Left forelimb (tissue), 1 donor: ENCODE data around the gene DMAC1.

ENCODE experiments used
- DNase-seq: peaks from one replicate; pipeline ENCODE4 v3.0.0-alpha.2; 2018; ENCODE audit warnings: low spot score

DMAC1 gene, protein sequence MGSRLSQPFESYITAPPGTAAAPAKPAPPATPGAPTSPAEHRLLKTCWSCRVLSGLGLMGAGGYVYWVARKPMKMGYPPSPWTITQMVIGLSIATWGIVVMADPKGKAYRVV

DNA sequence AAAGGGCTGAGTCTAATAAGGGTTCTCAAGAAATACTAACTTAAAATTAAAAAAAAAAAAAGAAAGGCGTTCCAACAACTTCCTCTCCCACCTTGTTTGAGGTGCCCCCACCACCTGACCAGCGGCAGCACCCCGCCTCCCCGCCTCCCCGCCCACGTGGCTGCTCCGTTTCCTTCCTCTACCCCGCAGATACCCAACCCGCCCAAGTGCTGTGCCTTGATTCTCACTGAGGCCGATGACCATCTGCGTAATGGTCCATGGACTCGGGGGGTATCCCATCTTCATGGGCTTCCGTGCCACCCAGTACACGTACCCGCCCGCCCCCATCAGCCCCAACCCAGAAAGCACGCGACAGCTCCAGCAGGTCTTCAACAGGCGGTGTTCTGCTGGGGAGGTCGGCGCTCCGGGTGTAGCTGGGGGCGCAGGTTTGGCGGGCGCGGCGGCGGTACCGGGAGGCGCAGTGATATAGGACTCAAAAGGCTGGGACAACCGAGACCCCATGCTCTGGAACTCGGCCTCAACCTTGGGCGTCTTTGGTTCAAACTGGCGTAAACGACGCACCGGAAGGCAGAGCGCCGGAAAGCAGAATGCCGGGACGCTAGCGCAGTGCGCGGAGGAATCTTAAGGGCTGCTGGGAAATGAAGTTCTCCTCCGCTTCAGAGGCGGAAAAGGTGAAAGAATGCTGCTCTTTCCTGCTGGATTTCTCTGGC lies at the start of gene DMAC1:
DMAC1 (minus strand) TSS at position 545 of the 710 bp plus-strand sequence; CDS start at position 501, 44 bp downstream.
- DNase-seq: peak; percentile 87

DNA sequence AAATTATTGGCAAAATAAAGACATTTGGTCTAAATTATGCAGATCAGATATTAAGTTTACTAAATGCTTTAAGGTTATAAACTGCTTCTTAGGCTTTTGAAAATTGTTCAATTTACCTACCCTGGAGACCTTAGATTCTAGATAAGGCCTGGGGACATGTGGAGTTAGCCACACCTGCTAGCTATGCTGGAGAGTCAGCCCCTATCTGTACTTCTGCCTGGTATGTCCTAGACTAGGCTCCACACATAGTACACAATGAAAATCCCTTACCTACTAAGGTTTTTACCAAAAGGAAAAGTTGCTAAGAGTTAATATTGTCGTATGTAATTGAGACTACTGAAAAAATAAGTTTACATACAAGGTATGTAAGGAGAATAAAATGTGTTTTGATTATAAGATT lies 49.8 kb upstream of the DMAC1 start:
- DNase-seq: no peak

DNA sequence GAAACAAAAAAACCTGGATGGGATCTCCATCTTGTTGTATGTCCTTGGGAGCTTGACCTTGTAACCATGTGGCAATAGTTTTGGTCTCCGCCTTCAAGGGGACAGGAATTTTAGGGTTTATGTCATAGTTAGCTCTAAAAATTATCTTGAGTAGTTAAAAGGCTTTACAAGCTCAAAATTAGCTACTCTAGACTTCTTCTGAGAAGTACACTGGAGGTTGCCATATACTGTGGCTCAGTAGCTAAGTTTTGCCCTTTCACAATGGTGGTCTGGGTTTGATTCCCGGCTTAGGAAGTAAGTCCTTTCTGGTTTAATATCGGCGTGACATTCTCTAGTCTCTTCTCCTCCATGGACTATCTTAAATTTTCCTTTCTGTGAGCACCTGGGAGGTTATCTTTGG lies 48.9 kb upstream of the DMAC1 start:
- DNase-seq: no peak

DNA sequence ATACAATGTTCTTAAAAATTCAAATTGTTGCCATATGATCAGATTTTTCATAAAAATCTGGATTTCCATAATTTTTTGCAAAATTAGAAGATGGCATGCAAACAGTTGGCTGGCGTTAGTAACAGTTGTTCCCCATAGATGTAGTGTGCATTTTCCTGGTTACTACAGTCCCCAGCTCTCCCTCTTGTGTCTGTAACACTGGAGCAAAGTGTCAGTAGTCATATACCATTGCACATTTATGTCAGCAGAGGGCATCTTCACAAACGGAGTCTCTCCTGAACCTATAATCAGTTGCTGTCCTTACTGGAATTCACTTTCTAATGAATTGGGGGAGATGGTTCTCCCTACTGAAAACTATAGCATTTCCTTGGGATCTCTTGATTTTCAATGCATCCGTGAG lies 44.7 kb upstream of the DMAC1 start:
- no peak for DNase-seq

DNA sequence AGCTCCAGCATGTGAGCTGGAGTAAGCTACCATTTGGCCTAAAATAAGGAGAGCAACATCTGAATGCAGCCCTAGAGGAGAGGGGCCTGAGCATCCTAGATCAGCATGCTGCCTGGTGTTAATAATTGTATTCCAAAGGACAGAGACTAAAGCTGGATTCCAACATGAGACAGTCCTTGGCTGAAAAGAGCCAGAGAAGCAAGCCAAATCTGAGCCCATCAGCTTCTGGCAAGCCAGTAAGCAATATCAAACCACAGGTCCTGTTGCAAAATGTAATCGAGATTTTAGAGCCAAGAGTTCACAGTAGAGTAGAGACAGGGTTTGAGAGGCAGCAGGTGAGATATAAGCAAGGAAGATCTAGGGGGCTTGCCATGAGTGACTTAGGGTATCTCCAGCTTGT lies 42.3 kb upstream of the DMAC1 start:
- DNase-seq: no peak

DNA sequence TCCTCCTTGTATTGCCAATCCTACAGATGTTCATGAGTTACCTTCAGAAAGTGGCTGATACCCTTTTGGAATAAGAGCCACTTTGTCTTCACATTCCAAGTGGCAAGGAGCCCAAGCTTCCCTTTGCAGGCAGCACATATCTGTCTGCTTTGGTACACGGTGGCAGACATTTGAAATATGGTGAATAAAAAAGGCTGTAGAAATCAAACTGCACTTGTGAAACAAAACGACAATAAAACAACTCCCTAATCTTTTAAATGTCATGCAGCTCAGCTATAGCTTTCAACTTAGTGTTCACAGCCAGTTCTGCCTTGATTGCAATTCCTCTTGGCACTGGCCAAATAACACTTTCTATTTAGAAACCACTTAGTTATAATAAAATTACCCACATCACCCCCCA lies 35.0 kb upstream of the DMAC1 start:
- DNase-seq: no peak

DNA sequence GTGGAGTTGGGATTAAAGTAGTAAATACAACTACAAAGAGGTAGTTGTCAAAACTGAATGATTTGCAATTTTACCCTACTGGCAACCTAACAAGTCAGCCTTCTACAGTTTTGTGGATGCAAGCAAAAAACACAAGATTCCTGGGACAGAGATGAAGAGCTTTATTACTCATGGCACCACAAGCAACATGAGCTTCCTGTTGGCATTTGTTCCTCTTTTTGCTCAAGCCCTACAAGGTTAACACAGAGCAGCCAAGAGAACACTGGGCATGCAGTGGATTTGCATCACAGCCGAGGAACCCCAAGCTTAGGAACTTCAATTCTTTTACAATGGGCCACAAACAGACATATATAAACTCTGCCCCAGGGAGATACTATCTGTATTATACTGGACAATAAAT lies 28.8 kb upstream of the DMAC1 start:
- DNase-seq: no peak

DNA sequence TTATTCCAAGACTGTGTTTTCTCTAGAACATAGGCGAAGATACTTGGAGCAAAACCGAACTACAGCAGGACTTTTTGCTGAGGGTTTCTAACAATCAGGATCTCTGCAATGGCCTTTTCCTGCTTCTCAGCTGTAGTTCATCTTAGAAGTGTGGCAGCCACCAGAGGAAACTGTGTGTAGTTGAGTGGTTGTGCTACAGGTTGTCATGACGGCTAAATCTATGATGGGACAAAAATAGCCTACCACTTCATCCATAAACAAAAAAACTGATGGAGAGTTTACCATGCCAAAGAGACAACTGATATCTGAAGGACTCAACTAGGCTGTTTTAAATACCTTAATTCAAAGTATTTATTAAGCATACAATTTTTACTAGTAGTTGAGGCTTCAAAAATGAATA lies 28.2 kb upstream of the DMAC1 start:
- DNase-seq: no peak

DNA sequence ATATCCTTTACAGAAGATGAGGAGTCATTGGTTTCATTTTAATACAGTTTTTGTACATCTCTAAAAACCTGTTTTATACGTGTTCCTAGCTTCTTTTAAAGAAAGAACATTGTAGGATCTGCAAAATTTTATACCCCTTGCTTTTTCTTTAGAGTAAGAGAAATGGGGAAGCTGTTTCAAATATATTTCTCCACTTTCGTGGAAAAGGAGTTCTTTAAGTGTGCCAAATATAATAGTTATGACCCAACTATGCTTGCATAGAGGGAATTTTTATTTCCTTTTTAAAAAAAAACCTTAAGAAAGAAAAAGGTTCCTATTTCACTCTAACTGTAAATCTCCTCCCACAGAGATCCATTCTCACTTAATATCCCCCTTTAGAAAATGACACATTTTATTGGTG lies 27.5 kb upstream of the DMAC1 start:
- DNase-seq: no peak

DNA sequence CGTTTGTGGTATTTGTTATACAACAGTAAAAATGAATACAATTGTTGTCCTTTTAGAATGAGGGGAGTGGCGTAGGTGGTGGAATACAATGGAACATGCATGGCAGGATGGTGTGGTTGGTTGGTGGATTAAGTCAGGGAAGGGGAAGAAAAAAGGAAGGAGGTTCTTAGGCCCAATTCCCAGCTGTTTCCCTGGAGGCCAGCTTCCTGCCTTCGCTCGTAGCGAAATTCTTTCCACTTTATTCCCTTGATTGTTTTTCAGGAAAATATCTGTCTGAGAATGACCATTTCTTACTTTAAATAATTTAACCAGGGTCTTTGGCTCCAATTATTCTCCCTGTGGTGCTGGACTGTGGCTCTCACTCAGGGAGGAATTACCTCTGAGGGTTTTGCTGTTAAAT lies 24.1 kb upstream of the DMAC1 start:
- DNase-seq: no peak

DNA sequence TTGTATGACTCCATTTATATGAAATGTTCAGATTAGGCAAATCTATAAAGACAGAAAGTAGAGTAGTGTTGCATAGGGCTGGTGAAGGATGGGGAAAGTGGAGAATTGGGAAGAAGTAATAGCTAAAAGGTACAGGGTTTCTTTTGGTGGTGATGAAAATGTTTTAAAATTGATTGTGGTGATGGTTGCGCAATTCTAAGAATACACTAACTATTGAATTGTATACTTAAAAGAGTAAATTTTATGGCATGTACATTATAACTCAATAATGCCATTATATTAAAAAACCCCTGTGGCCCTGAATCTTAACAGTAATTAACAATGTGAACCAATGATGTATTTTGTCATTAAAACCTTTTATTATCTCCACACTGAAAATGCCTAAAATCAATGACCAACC lies 20.4 kb upstream of the DMAC1 start:
- no peak for DNase-seq

DNA sequence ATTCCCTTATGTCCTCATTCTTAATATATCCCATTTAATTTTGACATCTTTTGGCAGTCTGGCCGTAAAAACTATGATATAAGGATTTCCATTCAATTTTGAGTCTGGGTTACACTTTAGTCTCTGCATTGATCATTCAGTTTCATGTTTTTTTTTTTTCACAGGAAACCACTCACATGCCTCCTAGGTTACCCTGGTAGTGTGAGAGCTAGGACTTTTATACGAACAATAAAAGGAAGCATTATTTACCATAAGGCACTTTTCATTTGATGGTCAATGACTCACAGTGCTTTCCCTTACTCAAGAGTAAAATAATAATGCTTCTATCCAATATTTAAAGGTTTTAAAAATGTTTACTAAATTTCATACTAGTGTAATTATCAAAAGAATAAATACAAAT lies 16.4 kb upstream of the DMAC1 start:
- no peak for DNase-seq

DNA sequence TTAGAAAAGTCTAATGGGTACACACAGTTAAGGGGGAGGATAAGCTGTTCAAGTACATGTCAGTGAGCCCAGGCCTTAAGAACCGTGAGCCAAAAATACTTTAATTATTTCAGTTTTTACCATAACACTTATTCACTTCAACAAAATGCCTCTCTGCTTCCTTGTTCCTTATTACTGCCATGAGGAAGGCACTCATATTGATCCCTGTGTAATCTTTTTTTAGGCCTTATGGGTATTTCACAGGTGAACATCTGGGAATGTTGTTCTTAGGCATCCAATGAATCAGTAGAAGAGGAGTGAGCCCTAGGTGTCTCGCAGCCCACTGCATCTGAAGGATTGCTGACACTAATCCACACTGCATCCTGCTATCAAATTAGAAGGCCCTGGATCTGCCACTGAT lies 13.5 kb upstream of the DMAC1 start:
- DNase-seq: no peak

DNA sequence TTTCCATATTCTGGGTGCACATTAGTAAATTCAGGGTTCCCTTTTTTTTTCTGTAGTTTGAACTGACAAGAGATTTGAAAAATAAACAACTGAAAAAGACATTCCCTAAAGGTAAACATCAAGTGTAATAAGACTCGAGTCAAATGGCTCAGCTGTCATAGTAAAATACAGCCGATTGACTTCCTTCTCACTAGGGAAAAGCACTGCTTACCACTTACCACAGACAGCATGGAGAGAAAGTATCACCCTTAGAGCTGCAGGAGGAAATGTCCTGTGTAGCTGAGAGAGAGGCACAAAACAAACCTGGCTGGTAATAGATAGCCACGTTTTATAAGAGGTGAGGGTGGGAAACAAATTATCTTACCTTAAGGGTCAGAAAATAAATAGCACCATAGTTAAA lies 12.1 kb upstream of the DMAC1 start:
- no peak for DNase-seq

DNA sequence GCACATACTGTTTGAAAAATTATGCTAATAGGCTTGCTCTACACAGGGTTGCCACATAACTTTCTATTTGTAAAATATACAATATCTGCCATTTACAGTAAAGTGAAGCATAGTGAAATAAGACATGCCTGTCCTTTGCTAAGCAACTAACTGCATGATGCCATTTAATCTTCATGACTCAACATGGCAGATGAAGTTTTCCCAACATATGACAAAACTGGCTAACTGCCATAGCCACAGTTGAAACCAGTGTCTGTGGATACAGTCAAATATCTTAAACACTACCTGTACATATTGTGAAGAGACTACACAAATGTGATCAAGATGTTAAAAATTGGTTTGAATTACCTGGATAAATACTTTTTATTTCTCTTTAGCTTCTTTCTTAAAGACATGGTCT lies 3.1 kb upstream of the DMAC1 start:
- DNase-seq: no peak

DNA sequence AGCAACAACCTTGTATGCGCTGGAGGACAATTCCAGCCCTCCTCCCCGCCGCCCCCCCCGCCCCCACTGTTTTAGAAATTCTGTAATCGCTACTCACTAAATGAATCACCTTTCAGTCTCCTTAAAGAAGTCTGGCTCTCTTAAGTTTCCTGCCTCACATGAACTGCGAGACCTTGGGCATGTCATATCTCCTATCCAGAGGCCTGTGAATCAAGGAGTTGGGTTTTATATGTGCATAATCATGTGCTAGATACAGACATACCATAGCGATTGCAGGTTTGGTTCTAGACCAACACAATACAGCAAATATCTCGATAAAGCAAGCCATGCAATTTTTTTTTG lies 337 bp upstream of the DMAC1 start:
- DNase-seq: no peak

DNA sequence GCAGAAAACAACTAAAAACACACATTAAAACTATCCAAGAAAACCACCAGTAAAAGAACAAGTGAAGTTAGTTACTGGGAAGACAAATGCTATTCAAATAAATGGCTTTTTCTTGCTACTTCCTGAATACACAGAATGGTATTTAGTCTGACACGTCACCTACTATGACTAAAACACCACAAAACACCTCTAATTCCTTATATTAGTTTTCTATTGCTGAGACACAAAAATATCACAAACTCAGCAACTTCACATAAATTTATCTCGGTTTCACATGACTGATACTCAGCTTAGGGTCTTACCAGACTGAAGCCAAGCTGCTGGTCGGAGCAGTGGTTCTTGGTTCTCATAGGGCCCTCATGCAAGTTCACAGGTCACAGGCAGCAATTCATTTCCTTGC lies 5.4 kb downstream of the DMAC1 start:
- DNase-seq: no peak

DNA sequence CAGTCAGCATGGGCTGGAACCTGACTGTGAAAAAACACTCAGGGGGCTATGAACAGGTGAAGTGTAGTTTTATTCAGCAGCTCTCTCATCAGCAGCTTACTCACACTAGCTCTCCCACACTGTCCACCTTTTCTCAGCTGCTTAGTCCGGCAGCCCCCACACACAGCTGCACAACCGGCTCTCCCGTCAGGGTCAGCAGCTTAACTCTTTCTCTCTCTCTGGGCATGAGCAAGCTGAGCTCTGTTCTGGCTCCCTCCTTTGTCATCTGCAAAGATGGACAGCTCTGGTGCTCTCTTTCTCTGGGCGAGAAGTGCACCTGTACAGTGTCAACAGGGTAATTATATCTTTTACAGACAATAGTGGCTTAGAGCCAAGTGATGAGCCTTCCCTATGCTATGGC lies 8.2 kb downstream of the DMAC1 start:
- DNase-seq: no peak

DNA sequence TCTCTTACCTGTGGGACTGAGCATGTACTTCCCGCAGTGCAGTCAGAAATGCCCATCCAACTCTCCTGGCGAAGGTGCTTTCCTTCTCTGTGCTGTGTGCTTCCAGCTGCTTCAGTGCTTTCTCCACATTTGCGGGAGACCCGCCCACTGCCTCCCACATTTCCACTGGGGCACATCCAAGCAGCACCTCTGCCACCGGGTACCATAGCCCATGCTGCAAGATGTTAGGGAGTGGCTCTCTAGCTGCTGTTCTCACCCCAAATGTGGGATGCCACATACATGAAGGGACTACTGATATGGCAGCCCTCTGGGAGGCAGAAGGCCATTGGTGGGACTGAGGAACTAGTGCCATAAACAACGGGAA lies 8.8 kb downstream of the DMAC1 start:
- no peak for DNase-seq

DNA sequence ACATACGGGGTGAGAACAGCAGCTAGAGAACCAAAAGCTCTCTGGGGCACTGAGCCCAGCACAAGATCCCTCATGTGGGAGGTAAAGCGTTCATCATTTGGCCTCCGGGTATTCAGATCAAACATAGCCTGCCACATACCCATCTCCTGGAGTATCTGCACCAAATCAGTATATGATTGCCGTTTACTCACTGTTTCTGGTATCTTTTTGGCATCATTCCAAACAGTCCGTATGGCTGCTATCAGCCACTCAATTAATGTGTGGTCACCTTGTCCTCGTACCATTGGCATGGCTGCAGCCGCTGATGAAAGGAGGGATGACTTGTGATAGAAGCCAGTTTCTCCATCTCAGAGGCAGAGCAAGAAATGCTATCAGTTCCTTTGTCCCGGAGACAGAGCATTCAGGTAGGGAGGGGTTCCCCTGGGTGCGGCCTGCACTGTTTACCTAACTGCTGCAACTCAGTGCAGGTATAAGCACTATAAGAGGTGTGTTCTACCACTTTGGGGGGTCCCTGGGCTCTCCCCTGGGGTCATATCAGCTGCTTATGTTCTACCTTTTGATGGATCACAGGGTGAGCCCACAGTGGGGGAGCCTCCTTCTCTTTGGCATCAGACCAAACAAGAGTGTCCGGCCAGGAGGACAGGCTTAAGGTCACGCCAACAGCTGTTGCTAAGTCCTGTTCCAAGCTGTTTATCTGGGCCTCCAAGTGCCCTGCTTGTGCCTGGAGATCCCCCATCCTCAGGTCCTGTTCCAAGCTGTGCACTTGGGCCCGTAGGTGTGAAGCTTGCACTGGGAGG lies 9.4 kb downstream of the DMAC1 start:
- no peak for DNase-seq

DNA sequence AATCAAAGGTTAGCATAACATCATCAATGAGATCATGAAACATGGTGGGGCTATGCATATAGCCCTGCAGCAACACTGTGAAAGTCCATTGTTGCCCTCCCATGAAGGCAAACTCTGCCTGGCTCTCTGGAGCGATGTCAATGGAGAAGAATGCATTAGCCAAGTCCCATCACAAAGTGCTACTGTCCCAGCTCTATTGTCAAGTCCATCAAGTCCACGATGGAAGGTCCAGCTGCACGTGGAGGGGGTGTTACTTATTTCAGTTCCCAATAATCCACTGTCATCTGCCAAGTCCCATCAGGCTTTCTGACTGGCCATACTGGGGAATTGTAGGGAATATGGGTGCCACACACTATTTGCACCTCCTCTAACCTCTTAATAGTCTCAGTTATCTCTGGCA lies 10.8 kb downstream of the DMAC1 start:
- DNase-seq: no peak

DNA sequence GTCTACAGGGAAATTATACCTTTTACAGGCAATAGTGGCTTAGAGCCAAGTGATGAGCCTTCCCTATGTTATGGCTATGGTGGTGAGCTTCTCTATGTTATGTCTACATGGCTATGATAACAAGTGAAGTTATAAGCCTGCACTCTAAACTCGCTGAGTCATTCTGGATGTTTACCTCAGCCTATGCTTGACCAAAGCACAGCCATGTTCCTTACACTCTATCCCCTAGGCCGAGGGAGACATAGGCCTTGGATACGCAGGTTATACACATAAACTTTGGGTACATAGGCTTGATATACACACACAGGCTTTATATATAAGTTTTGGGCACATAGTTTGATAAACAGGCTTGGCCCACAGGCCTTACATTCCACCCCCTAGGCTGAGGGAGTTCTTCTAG lies 13.8 kb downstream of the DMAC1 start:
- no peak for DNase-seq

DNA sequence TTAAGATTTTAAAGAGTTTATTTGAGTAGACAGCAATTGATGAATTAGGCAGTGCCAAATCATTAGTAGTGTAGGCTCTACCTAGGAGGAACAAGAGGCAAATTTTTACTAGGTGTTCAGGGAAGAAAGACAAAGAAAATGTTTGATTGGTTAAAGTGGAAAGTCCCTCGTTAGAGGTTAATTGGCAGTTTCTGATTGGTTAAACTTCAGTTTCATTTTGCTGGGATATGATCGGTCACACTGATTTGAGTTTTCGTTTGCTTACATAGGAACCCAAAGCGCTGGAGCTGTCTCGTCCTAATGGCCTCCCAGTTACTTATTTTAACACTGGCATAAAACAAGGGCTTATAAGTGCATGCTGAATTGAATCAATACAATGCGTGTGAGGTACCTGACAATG lies 15.1 kb downstream of the DMAC1 start:
- DNase-seq: no peak

DNA sequence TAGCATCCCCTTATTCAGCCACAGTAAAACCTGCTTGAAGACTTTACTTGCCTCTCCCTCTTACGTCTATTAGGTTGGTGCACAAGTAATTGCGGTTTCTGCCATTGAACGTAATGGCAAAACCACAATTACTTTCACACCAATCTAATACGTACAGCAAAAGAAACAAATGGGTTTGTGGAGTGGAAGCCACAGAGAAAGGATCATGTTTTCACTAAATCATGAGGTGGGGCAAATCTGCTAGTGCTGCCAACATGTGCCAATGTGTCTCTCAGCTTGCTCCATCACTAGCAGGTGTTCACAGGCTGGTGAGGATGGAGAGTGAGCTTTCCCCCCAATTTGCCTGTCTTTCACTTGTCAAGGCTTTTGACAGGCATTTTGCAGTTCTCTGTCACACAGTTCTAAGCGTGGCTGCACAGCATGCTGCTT lies 15.9 kb downstream of the DMAC1 start:
- no peak for DNase-seq
